OCI-LY7 (cell line): ENCODE measurements around the gene BAIAP2. TPM values are rescaled to one million over a fixed set of nuclear protein-coding genes. Genes with fewer than 3 reads are reported as not detected.

ENCODE experiments used
- BruUV-seq: library from RNA; stranded (reverse); fragments of 400-500 nt; replicated peaks from 2 replicates; lab custom pipeline; 2021; lab: Mats Ljungman, UMichigan
- CTCF ChIA-PET: fragments of 300-600 bp; sonication (Branson Sonifier 250); formaldehyde crosslinking; loops from one replicate; lab custom pipeline; 2022; ENCODE audit warnings: antibody characterized with exemption; ENCODE audit not compliant: unreplicated experiment; lab: Charles Lee
- POLR2A ChIA-PET: fragments of 300-600 bp; sonication (Branson Sonifier 250); formaldehyde crosslinking; loops from one replicate; lab custom pipeline; 2022; ENCODE audit warnings: antibody characterized with exemption; lab: Charles Lee
- DNase-seq: peaks from one replicate; pipeline ENCODE4 v3.0.0-alpha.2; 2015; ENCODE audit warnings: low spot score
- H2AFZ ChIP-seq: fragments of 200-600 bp; sonication (generic), shearing (Covaris generic); 2 replicates; pipeline ENCODE4 v1.6.1; 2014; ENCODE audit warnings: mild to moderate bottlenecking, antibody characterized with exemption, low read length, moderate library complexity
- H3K27ac ChIP-seq: fragments of 200-600 bp; sonication (generic); 2 replicates; pipeline ENCODE4 v1.5.1; 2014; ENCODE audit warnings: mixed run types, low read depth, mild to moderate bottlenecking, moderate library complexity, low read length, inconsistent platforms; ENCODE audit not compliant: poor library complexity, severe bottlenecking
- H3K36me3 ChIP-seq: fragments of 200-600 bp; sonication (generic); 2 replicates; pipeline ENCODE4 v1.6.1; 2014; ENCODE audit warnings: mild to moderate bottlenecking, antibody characterized with exemption, low read length, moderate library complexity, mixed read lengths; ENCODE audit not compliant: insufficient read depth
- H3K4me1 ChIP-seq: fragments of 200-600 bp; sonication (generic); 2 replicates; pipeline ENCODE4 v1.5.1; 2014; ENCODE audit warnings: mild to moderate bottlenecking, low read length; ENCODE audit not compliant: insufficient read depth, poor library complexity, severe bottlenecking
- H3K4me2 ChIP-seq: fragments of 200-600 bp; sonication (generic); 2 replicates; pipeline ENCODE4 v1.6.1; 2014; ENCODE audit warnings: mild to moderate bottlenecking, low read length
- H3K4me3 ChIP-seq: fragments of 200-600 bp; sonication (generic); 2 replicates; pipeline ENCODE4 v1.5.1; 2014; ENCODE audit warnings: mild to moderate bottlenecking, low read depth, low read length; ENCODE audit not compliant: poor library complexity, severe bottlenecking
- H3K79me2 ChIP-seq: fragments of 200-600 bp; sonication (generic); 2 replicates; pipeline ENCODE4 v1.6.1; 2016; ENCODE audit warnings: low read depth, mild to moderate bottlenecking, low read length, moderate library complexity, mixed read lengths; ENCODE audit not compliant: insufficient read depth
- H3K9me2 ChIP-seq: fragments of 200-600 bp; sonication (generic); 2 replicates; pipeline ENCODE4 v1.6.1; 2016; ENCODE audit warnings: mild to moderate bottlenecking, low read length, mixed read lengths; ENCODE audit not compliant: insufficient read depth
- H3K9me3 ChIP-seq: fragments of 200-600 bp; sonication (generic); 2 replicates; pipeline ENCODE4 v1.6.1; 2014; ENCODE audit warnings: mild to moderate bottlenecking, mixed run types, low read length, mixed read lengths
- H4K20me1 ChIP-seq: fragments of 200-600 bp; sonication (generic); 2 replicates; pipeline ENCODE4 v1.6.1; 2014; ENCODE audit warnings: mild to moderate bottlenecking, antibody characterized with exemption, low read length, moderate library complexity, mixed read lengths; ENCODE audit not compliant: insufficient read depth
- CTCF ChIP-seq: fragments of 200-600 bp; sonication (generic); conservative IDR thresholded peaks from 2 replicates; pipeline ENCODE4 v1.5.1; 2014; ENCODE audit warnings: mild to moderate bottlenecking, antibody characterized with exemption, low read length, moderate library complexity, mixed read lengths
- EZH2phosphoT487 ChIP-seq: fragments of 200-600 bp; sonication (generic); IDR thresholded peaks from 2 replicates; pipeline ENCODE4 v1.6.1; 2018; ENCODE audit warnings: low read depth, borderline replicate concordance, mild to moderate bottlenecking, mixed run types, antibody characterized with exemption, low read length, moderate library complexity, mixed read lengths
- intact Hi-C: fragments of 100-400 bp; cut with micrococcal nuclease; formaldehyde crosslinking; loops from one replicate; pipeline ENCODE4 v1.10.0; 2022; ENCODE audit not compliant: unreplicated experiment
- total RNA-seq, 2 experiments: library from RNA; depleted of rRNA in 1 of 2; stranded (reverse); fragments of >200 nt in 1 of 2; shearing (Covaris generic) in 1 of 2; gene quantifications; 2 replicates each; pipeline ENCODE4 v1.2.3, GENCODE V29; 2014 to 2022

BAIAP2 gene
- total RNA-seq, 2 experiments from 2014 or later: 2.1 to 2.3 TPM

- Histone ChIP-seq H4K20me1 (no peaks in the 10 kb centered on the region), H3K4me1 (peaks cover 9% of the 10 kb centered on the region), H3K79me2 (no peaks in the 10 kb centered on the region), H3K27ac (no peak overlapping the region), H3K4me2 (no peak overlapping the region), H3K4me3 (no peak overlapping the region), H2AFZ (no peak overlapping the region), H3K9me2 (no peaks in the 10 kb centered on the region), H3K36me3 (no peaks in the 10 kb centered on the region), H3K9me3 (no peaks in the 10 kb centered on the region)
- ChIA-PET POLR2A (no interaction called here), CTCF (no interaction called here)
- TF ChIP-seq CTCF (no peak), EZH2phosphoT487 (no peak)
- no TSS peak for BruUV-seq
- intact Hi-C loops: loop anchor here (5.0 kb wide), 1 partner anchor 61 kb away; no protein-coding TSS in a partner anchor
- DNase-seq: no peak
Observed at GRCh38 chr17:81103379-81103778, 68.4 kb downstream of the BAIAP2 start.

- BruUV-seq: no TSS peak
Observed at GRCh38 chr17:81106716-81107115, 71.8 kb downstream of the BAIAP2 start.

GRCh38 chr17:81108220-81108619 is 73.3 kb downstream of the BAIAP2 start:
- no peak for DNase-seq
- H3K27ac ChIP-seq: no peak overlapping the region
- H2AFZ ChIP-seq: no peak overlapping the region
- H3K79me2 ChIP-seq: no peaks in the 10 kb centered on the region
- BruUV-seq: no TSS peak
- no peaks in the 10 kb centered on the region for H3K36me3 ChIP-seq
- no peaks in the 10 kb centered on the region for H3K9me2 ChIP-seq
- TF ChIP-seq EZH2phosphoT487 (no peak), CTCF (no peak)
- no peak overlapping the region for H3K4me3 ChIP-seq
- H3K4me1 ChIP-seq: peaks cover 5% of the 10 kb centered on the region
- CTCF ChIA-PET: no interaction called here
- POLR2A ChIA-PET: no interaction called here
- H4K20me1 ChIP-seq: no peaks in the 10 kb centered on the region
- H3K9me3 ChIP-seq: no peaks in the 10 kb centered on the region
- H3K4me2 ChIP-seq: no peak overlapping the region
- intact Hi-C loops: no loop called here

More at GRCh38 chr17:81106716-81107115, 71.8 kb downstream of the BAIAP2 start:
- Histone ChIP-seq H3K9me2 (no peaks in the 10 kb centered on the region), H3K27ac (no peak overlapping the region), H2AFZ (no peak overlapping the region), H3K4me1 (peaks cover 9% of the 10 kb centered on the region), H3K9me3 (no peaks in the 10 kb centered on the region), H3K36me3 (no peaks in the 10 kb centered on the region), H3K4me2 (no peak overlapping the region), H4K20me1 (no peaks in the 10 kb centered on the region), H3K79me2 (no peaks in the 10 kb centered on the region), H3K4me3 (no peak overlapping the region)
- ChIA-PET POLR2A (no interaction called here), CTCF (no interaction called here)
- no peak for DNase-seq
- intact Hi-C loops: no loop called here
- no peak for TF ChIP-seq CTCF
- no peak for TF ChIP-seq EZH2phosphoT487
